K562 (cell line): Measurements from ENCODE around the gene TMEM209.
"Not testable (repeated sequence)": the region's sequence is repeated elsewhere in the genome, so short reads cannot be mapped to it uniquely, and the experiment has no call there.

Experiments used
- CTCF ChIP-seq, 3 experiments: IDR thresholded peaks in 2 of 3; conservative IDR thresholded peaks in 1 of 3; 2 replicates each; pipeline ENCODE4 v1.5.1; 2011 to 2012; ENCODE audit warnings: low read length in 3 of 3, mild to moderate bottlenecking in 3 of 3, control low read depth in 2 of 3, improper control_type of control experiment in 1 of 3, inconsistent platforms in 1 of 3, low read depth in 1 of 3, mixed read lengths in 1 of 3, moderate library complexity in 1 of 3; ENCODE audit not compliant: insufficient read depth in 2 of 3
- EP300 ChIP-seq: IDR thresholded peaks from 2 replicates; pipeline ENCODE4 v1.6.1; 2012; ENCODE audit warnings: low read length, improper control_type of control experiment
- NR4A1 ChIP-seq, 2 experiments: fragments of 250-450 bp in 1 of 2; fragments of 450-650 bp in 1 of 2; sonication (Bioruptor Pico) in 1 of 2; IDR thresholded peaks; 2 replicates each; pipeline versions ENCODE4 v1.4.0 to v1.6.1; 2016 to 2020; ENCODE audit warnings: mild to moderate bottlenecking in 2 of 2, missing compliant biosample characterization in 1 of 2, missing genetic modification characterization in 1 of 2, moderate library complexity in 1 of 2
- SIRT6 ChIP-seq: IDR thresholded peaks from one replicate; pipeline ENCODE4 v1.6.1; 2012; ENCODE audit warnings: low read depth, mild to moderate bottlenecking, control low read depth, inconsistent platforms, low read length, moderate library complexity

DNA sequence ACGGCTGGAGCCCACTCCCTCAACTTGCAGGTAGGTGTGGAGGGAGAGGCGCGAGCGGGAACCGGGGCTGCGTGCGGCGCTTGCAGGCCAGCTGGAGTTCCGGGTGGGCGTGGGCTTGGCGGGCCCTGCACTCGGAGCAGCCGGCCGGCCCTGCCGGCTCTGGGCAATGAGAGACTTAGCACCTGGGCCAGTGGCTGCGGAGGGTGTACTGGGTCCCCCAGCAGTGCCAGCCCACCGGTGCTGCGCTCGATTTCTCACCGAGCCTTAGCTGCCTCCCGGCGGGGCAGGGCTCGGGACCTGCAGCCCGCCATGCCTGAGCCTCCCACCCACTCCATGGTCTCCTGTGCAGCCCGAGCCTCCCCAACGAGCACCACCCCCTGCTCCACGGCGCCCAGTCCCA, 24.8 kb upstream of the TMEM209 start:
- TF ChIP-seq NR4A1 (CRISPR knock-in tag; IDR thresholded peaks at IDR 0.05); NR4A1 (tag; IDR thresholded peaks at IDR 0.05); CTCF (IDR thresholded peaks at IDR 0.05 in 2 of 3, conservative IDR thresholded peaks at IDR 0.05 in 1 of 3; ENCODE audit: insufficient read depth in 2 of 3, low read depth in 1 of 3, low read length in 3 of 3); SIRT6; EP300: not testable (repeated sequence)
